GM21423 (cell line): ENCODE measurements around the gene CFAP45.
A peak's percentile ranks its signal among the peaks of the same experiment; 100 is the strongest.

ENCODE experiments used
- ATAC-seq: cut with Tn5 transposase; IDR thresholded peaks from one replicate; pipeline ENCODE4 v1.9.1; 2021; ENCODE audit warnings: mild to moderate bottlenecking, moderate library complexity; ENCODE audit not compliant: unreplicated experiment

CFAP45 gene

GRCh38 chr1:159900086-159900680, at the start of gene CFAP45:
Gene CFAP45 (minus strand): TSS chr1:159900165. CDS start chr1:159900098, 67 bp downstream.
- ATAC-seq = no peak

GRCh38 chr1:159949123-159949522, 49.2 kb upstream of the CFAP45 start:
- ATAC-seq = no peak

GRCh38 chr1:159947942-159948341, 48.0 kb upstream of the CFAP45 start:
- no peak for ATAC-seq

- ATAC-seq = no peak
Observed at GRCh38 chr1:159946242-159947187, 46.5 kb upstream of the CFAP45 start.

GRCh38 chr1:159945483-159946241, 45.7 kb upstream of the CFAP45 start, which contains the start of gene IGSF9:
Gene IGSF9 (minus strand): TSS chr1:159945613. CDS start chr1:159943454, 2,159 bp downstream.
- ATAC-seq = peak; percentile 62

GRCh38 chr1:159944623-159945455, 44.9 kb upstream of the CFAP45 start:
- ATAC-seq = no peak

GRCh38 chr1:159943908-159944622, 44.1 kb upstream of the CFAP45 start:
- ATAC-seq = no peak

GRCh38 chr1:159943278-159943640, 43.3 kb upstream of the CFAP45 start:
- ATAC-seq = no peak

GRCh38 chr1:159942632-159943277, 42.8 kb upstream of the CFAP45 start:
- no peak for ATAC-seq

GRCh38 chr1:159941591-159942560, 41.9 kb upstream of the CFAP45 start:
- ATAC-seq = no peak

GRCh38 chr1:159941141-159941540, 41.2 kb upstream of the CFAP45 start:
- no peak for ATAC-seq

GRCh38 chr1:159940006-159940620, 40.1 kb upstream of the CFAP45 start:
- ATAC-seq = no peak

- no peak for ATAC-seq
Observed at GRCh38 chr1:159939678-159940002, 39.7 kb upstream of the CFAP45 start.

- ATAC-seq = no peak
Observed at GRCh38 chr1:159938905-159939677, 39.1 kb upstream of the CFAP45 start.

GRCh38 chr1:159938211-159938852, 38.4 kb upstream of the CFAP45 start:
- ATAC-seq = no peak

GRCh38 chr1:159937054-159937750, 37.2 kb upstream of the CFAP45 start:
- no peak for ATAC-seq
